H1 (cell line): Measurements from ENCODE around the gene ELAVL2. TPM values are rescaled to one million over a fixed set of nuclear protein-coding genes. Genes with fewer than 3 reads are reported as not detected.

Source experiments
- ASH2L ChIP-seq: fragments of 200-600, 300-600 bp; sonication (generic); IDR thresholded peaks from one replicate; pipeline ENCODE4 v1.7.1; 2017; ENCODE audit warnings: low read length
- BACH1 ChIP-seq: IDR thresholded peaks from 2 replicates; pipeline ENCODE4 v1.6.1; 2012; ENCODE audit warnings: low read length, improper control_type of control experiment
- CHD2 ChIP-seq: IDR thresholded peaks from 2 replicates; pipeline ENCODE4 v1.6.1; 2012; ENCODE audit warnings: low read length, improper control_type of control experiment
- CTCF ChIP-seq, 3 experiments: IDR thresholded peaks; 1 replicate in 2 of 3; 2 replicates in 1 of 3; pipeline versions ENCODE4 v1.5.1 to v1.6.1; 2011; ENCODE audit warnings: low read length in 3 of 3, mild to moderate bottlenecking in 3 of 3, inconsistent platforms in 2 of 3, low read depth in 1 of 3, moderate library complexity in 1 of 3; ENCODE audit not compliant: insufficient read depth in 1 of 3; ENCODE audit errors: control extremely low read depth in 1 of 3
- EP300 ChIP-seq, 2 experiments: IDR thresholded peaks; 1 replicate in 1 of 2; 2 replicates in 1 of 2; pipeline ENCODE4 v1.6.1; 2011 to 2012; ENCODE audit warnings: low read depth in 2 of 2, low read length in 2 of 2, mild to moderate bottlenecking in 2 of 2, borderline replicate concordance in 1 of 2, inconsistent platforms in 1 of 2, moderate library complexity in 1 of 2
- GABPA ChIP-seq: IDR thresholded peaks from 2 replicates; pipeline ENCODE4 v1.6.1; 2011; ENCODE audit warnings: mild to moderate bottlenecking, low read length, moderate library complexity, borderline replicate concordance; ENCODE audit not compliant: insufficient read depth
- GTF2F1 ChIP-seq: IDR thresholded peaks from 2 replicates; pipeline ENCODE4 v1.6.1; 2012; ENCODE audit warnings: low read depth, low read length, improper control_type of control experiment, borderline replicate concordance
- HDAC2 ChIP-seq, 2 experiments: fragments of 300-600 bp in 1 of 2; sonication (generic) in 1 of 2; IDR thresholded peaks; 2 replicates each; pipeline ENCODE4 v1.6.1; 2011 to 2012; ENCODE audit warnings: low read depth in 2 of 2, low read length in 2 of 2, mild to moderate bottlenecking in 2 of 2, moderate library complexity in 2 of 2, borderline replicate concordance in 1 of 2, inconsistent platforms in 1 of 2
- KDM4A ChIP-seq: IDR thresholded peaks from one replicate; pipeline ENCODE4 v1.7.1; 2012; ENCODE audit warnings: low read depth, mild to moderate bottlenecking, moderate library complexity, low read length, inconsistent platforms; ENCODE audit not compliant: severe bottlenecking
- KDM5A ChIP-seq: fragments of 200-600 bp; IDR thresholded peaks from 2 replicates; pipeline ENCODE4 v1.7.1; 2012; ENCODE audit warnings: mild to moderate bottlenecking, low read length, inconsistent platforms, mixed read lengths
- NRF1 ChIP-seq: IDR thresholded peaks from 2 replicates; pipeline ENCODE4 v1.6.1; 2011; ENCODE audit warnings: mild to moderate bottlenecking, low read depth, low read length, improper control_type of control experiment
- POLR2AphosphoS5 ChIP-seq: IDR thresholded peaks from 2 replicates; pipeline ENCODE4 v1.6.1; 2011; ENCODE audit warnings: low read depth, low read length
- RAD21 ChIP-seq, 2 experiments: IDR thresholded peaks in 1 of 2; conservative IDR thresholded peaks in 1 of 2; 2 replicates each; pipeline ENCODE4 v1.6.1; 2011; ENCODE audit warnings: low read depth in 2 of 2, low read length in 2 of 2, improper control_type of control experiment in 1 of 2, inconsistent platforms in 1 of 2, mild to moderate bottlenecking in 1 of 2, moderate library complexity in 1 of 2
- RXRA ChIP-seq: IDR thresholded peaks from 2 replicates; pipeline ENCODE4 v1.6.1; 2011; ENCODE audit warnings: low read depth, mild to moderate bottlenecking, low read length, moderate library complexity; ENCODE audit not compliant: insufficient read depth
- SAP30 ChIP-seq: fragments of 300-600 bp; sonication (generic); IDR thresholded peaks from 2 replicates; pipeline ENCODE4 v1.7.1; 2012; ENCODE audit warnings: low read length, moderate library complexity, mild to moderate bottlenecking, inconsistent platforms; ENCODE audit not compliant: insufficient read depth, insufficient replicate concordance
- SP4 ChIP-seq: IDR thresholded peaks from 2 replicates; pipeline ENCODE4 v1.6.1; 2012; ENCODE audit warnings: low read length, inconsistent platforms
- TAF1 ChIP-seq: IDR thresholded peaks from 2 replicates; pipeline ENCODE4 v1.6.1; 2011; ENCODE audit warnings: mild to moderate bottlenecking, low read depth, low read length
- TBP ChIP-seq: IDR thresholded peaks from 2 replicates; pipeline ENCODE4 v1.6.1; 2011; ENCODE audit warnings: low read depth, low read length, improper control_type of control experiment
- polyA plus RNA-seq, 7 experiments: library from polyadenylated mRNA; depleted of rRNA in 3 of 7; stranded (reverse) in 5 of 7; unstranded in 2 of 7; fragments of >200 nt in 5 of 7; fragments of 200-250 nt in 2 of 7; gene quantifications; 1 replicate in 5 of 7; 2 replicates in 1 of 7; 4 replicates in 1 of 7; pipeline versions ENCODE4 v1.2.1 to v1.2.3, GENCODE V29; 2011 to 2013; ENCODE audit warnings: missing spikeins in 2 of 7, mixed read lengths in 2 of 7
- total RNA-seq: library from RNA; stranded (reverse); fragmentation: NEBNext Ultra II Directional; extraction: Animal tissue kit (Norgen Biotek cat#: 25700); gene quantifications from 2 replicates; pipeline ENCODE4 v1.2.1, GENCODE V29; 2021
- TF ChIP-seq, protein P1 (sequence below): IDR thresholded peaks from 2 replicates; pipeline ENCODE4 v1.6.1; 2012; ENCODE audit warnings: inconsistent platforms

ELAVL2 gene
- total and polyA plus RNA-seq, 2 of the 8 experiments (the other 6 are each of a cell fraction or from before 2014, with no cell fraction given): 4.9 to 21.9 TPM

GRCh38 chr9:23850690-23851629 is 24.9 kb upstream of the ELAVL2 start (continued):
- TF ChIP-seq EP300 (IDR thresholded peaks at IDR 0.05; ENCODE audit: borderline replicate concordance in 1 of 2, low read depth in 2 of 2, low read length in 2 of 2) (no peak), ASH2L (peak; percentile 79), HDAC2 (IDR thresholded peaks at IDR 0.05; ENCODE audit: borderline replicate concordance in 1 of 2, low read depth in 2 of 2, low read length in 2 of 2) (0 out of 4 replicates have a peak, but pooled peaks of 1 of the 2 experiments have one; percentile 54), GTF2F1 (no peak), POLR2AphosphoS5 (no peak), TAF1 (peak; percentile 55; the same call in 1 of the 2 replicates), RAD21 (IDR thresholded peaks at IDR 0.05 in 1 of 2, conservative IDR thresholded peaks at IDR 0.05 in 1 of 2; ENCODE audit: low read depth in 2 of 2, low read length in 2 of 2) (no peak), RXRA (no peak), CHD2 (0 out of 2 replicates have a peak, but pooled peaks have one; percentile 20), BACH1 (peak; percentile 37), SAP30 (no peak), KDM4A (peak; percentile 89), SP4 (no peak), KDM5A (no peak), TBP (0 out of 2 replicates have a peak, but pooled peaks have one; percentile 24), GABPA (no peak), NRF1 (no peak), CTCF (IDR thresholded peaks at IDR 0.05; ENCODE audit: control extremely low read depth in 1 of 3, insufficient read depth in 1 of 3, low read depth in 1 of 3, low read length in 3 of 3) (no peak)
- TF ChIP-seq, protein P1, sequence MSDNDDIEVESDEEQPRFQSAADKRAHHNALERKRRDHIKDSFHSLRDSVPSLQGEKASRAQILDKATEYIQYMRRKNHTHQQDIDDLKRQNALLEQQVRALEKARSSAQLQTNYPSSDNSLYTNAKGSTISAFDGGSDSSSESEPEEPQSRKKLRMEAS: peak; percentile 89
